ENCODE measurements around the gene CPNE6. TPM values are rescaled to one million over a fixed set of nuclear protein-coding genes. Genes with fewer than 3 reads are reported as not detected.

The CPNE6 gene
- total and polyA plus RNA-seq, 2 of the 13 experiments (the other 11 are each of a cell fraction or from before 2014, with no cell fraction given): not detected

GRCh38 chr14:24092505-24093206 lies 21.3 kb downstream of the CPNE6 start (continued):
- TF ChIP-seq ZSCAN5A (CRISPR knock-in tag; IDR thresholded peaks at IDR 0.05; ENCODE audit: borderline replicate concordance) (no peak), ZNF503 (CRISPR knock-in tag; IDR thresholded peaks at IDR 0.05) (0 out of 2 replicates have a peak, but pooled peaks have one; percentile 10), NR0B2 (CRISPR knock-in tag; IDR thresholded peaks at IDR 0.05) (0 out of 2 replicates have a peak, but pooled peaks have one; percentile 26), ZNF781 (CRISPR knock-in tag; IDR thresholded peaks at IDR 0.05; ENCODE audit: borderline replicate concordance, not compliant biosample characterization) (peak; percentile 17), KAT7 (CRISPR knock-in tag; IDR thresholded peaks at IDR 0.05; ENCODE audit: borderline replicate concordance) (no peak), BRF2 (CRISPR knock-in tag; IDR thresholded peaks at IDR 0.05) (peak; percentile 5; the same call in 1 of the 2 replicates), ZFP1 (CRISPR knock-in tag; IDR thresholded peaks at IDR 0.05) (no peak), NR1H2 (CRISPR knock-in tag; IDR thresholded peaks at IDR 0.05; ENCODE audit: borderline replicate concordance, low read depth) (no peak), HINFP (CRISPR knock-in tag; IDR thresholded peaks at IDR 0.05; ENCODE audit: low read depth) (no peak), TCF12 (IDR thresholded peaks at IDR 0.05) (no peak), TCF12 (CRISPR knock-in tag; IDR thresholded peaks at IDR 0.05) (no peak; the same call in 1 of the 2 replicates), ZNF772 (CRISPR knock-in tag; IDR thresholded peaks at IDR 0.05) (no peak), KLF6 (CRISPR knock-in tag; IDR thresholded peaks at IDR 0.05) (no peak), ZNF724P (CRISPR knock-in tag; IDR thresholded peaks at IDR 0.05; ENCODE audit: borderline replicate concordance) (0 out of 2 replicates have a peak, but pooled peaks have one; percentile 69), ZBTB26 (CRISPR knock-in tag; IDR thresholded peaks at IDR 0.05; ENCODE audit: borderline replicate concordance) (no peak), RAD21 (CRISPR knock-in tag; IDR thresholded peaks at IDR 0.05) (no peak), RFXAP (CRISPR knock-in tag; IDR thresholded peaks at IDR 0.05; ENCODE audit: borderline replicate concordance) (0 out of 2 replicates have a peak, but pooled peaks have one; percentile 39), ONECUT2 (CRISPR knock-in tag; IDR thresholded peaks at IDR 0.05) (no peak), NCOR1 (IDR thresholded peaks at IDR 0.05; ENCODE audit: borderline replicate concordance, low read length) (no peak), ZFY (CRISPR knock-in tag; IDR thresholded peaks at IDR 0.05) (no peak), ZNF713 (CRISPR knock-in tag; IDR thresholded peaks at IDR 0.05) (no peak)

All from HepG2 (cell line).